HCT116 (cell line): ENCODE measurements around the gene BYSL. TPM values are rescaled to one million over a fixed set of nuclear protein-coding genes. Genes with fewer than 3 reads are reported as not detected.
A peak's percentile ranks its signal among the peaks of the same experiment; 100 is the strongest.

ENCODE experiments used
- ATAC-seq: fragments of 200-7000 bp; cut with Tn5 transposase; 2 replicates; pipeline ENCODE4 v1.9.1; 2020; ENCODE audit warnings: mild to moderate bottlenecking, moderate library complexity
- BruUV-seq: library from RNA; stranded (reverse); fragments of 400-500 nt; replicated peaks from 2 replicates; lab custom pipeline; 2021; lab: Mats Ljungman, UMichigan
- CTCF ChIA-PET: fragments of 300-600 bp; sonication (Branson Sonifier 250); formaldehyde crosslinking; loops from one replicate; lab custom pipeline; 2021; ENCODE audit warnings: antibody characterized with exemption; lab: Charles Lee
- POLR2A ChIA-PET: fragments of 300-600, 350-600 bp; sonication (Branson Sonifier 250); formaldehyde crosslinking; loops from one replicate; lab custom pipeline; 2021; ENCODE audit warnings: antibody characterized with exemption; lab: Charles Lee
- RAD21 ChIA-PET, 2 experiments: fragments of 300-600 bp; sonication (Branson Sonifier 250); formaldehyde crosslinking; loops; one replicate each; lab custom pipeline; 2023; ENCODE audit warnings: low total read pairs in 2 of 2; ENCODE audit not compliant: uncharacterized antibody in 2 of 2, unreplicated experiment in 2 of 2, low non-redundant PET in 1 of 2; lab: Charles Lee
- DNase-seq: peaks from one replicate; pipeline ENCODE4 v3.0.0-alpha.2; 2010; ENCODE audit warnings: low read depth, low spot score
- H2AFZ ChIP-seq: fragments of 200-600 bp; shearing (Covaris generic), sonication (generic); 2 replicates; pipeline ENCODE4 v1.6.1; 2017; ENCODE audit warnings: low read depth, mixed run types, mixed read lengths, antibody characterized with exemption, low read length; ENCODE audit not compliant: poor library complexity, severe bottlenecking
- H3K27ac ChIP-seq: 2 replicates; pipeline ENCODE4 v1.5.1; 2012; ENCODE audit warnings: low read depth, low read length
- H3K27me3 ChIP-seq: fragments of 200-600 bp; sonication (generic); 2 replicates; pipeline ENCODE4 v1.6.1; 2016; ENCODE audit warnings: mixed run types, low read length, mixed read lengths; ENCODE audit not compliant: insufficient read depth
- H3K36me3 ChIP-seq, 2 experiments: fragments of 200-500 bp in 1 of 2; fragments of 200-600 bp in 1 of 2; sonication (Bioruptor generic) in 1 of 2; sonication (generic) in 1 of 2; 2 replicates each; pipeline versions ENCODE4 v1.5.1 to v1.6.1; 2014 to 2016; ENCODE audit warnings: low read length in 2 of 2, inconsistent platforms in 1 of 2, mixed read lengths in 1 of 2, mixed run types in 1 of 2; ENCODE audit not compliant: insufficient read depth in 2 of 2, control insufficient read depth in 1 of 2
- H3K4me1 ChIP-seq, 2 experiments: fragments of 200-600 bp in 1 of 2; sonication (generic) in 1 of 2; 2 replicates each; pipeline versions ENCODE4 v1.5.1 to v1.6.1; 2012 to 2017; ENCODE audit warnings: low read length in 2 of 2, inconsistent platforms in 1 of 2, mild to moderate bottlenecking in 1 of 2, mixed read lengths in 1 of 2, mixed run types in 1 of 2, moderate library complexity in 1 of 2; ENCODE audit not compliant: insufficient read depth in 2 of 2, control insufficient read depth in 1 of 2
- H3K4me2 ChIP-seq: fragments of 200-600 bp; sonication (generic); 2 replicates; pipeline ENCODE4 v1.6.1; 2017; ENCODE audit warnings: mixed run types, low read length, mixed read lengths
- H3K4me3 ChIP-seq, 2 experiments: fragments of 200-600 bp in 1 of 2; sonication (generic) in 1 of 2; replicated peaks in 1 of 2; 2 replicates each; pipeline ENCODE4 v1.5.1; 2011 to 2016; ENCODE audit warnings: low read length in 2 of 2, control low read depth in 1 of 2, low read depth in 1 of 2, mild to moderate bottlenecking in 1 of 2, mixed read lengths in 1 of 2, mixed run types in 1 of 2
- H3K79me2 ChIP-seq: fragments of 200-600 bp; sonication (generic); 2 replicates; pipeline ENCODE4 v1.6.1; 2017; ENCODE audit warnings: mild to moderate bottlenecking, mixed run types, low read length, moderate library complexity, mixed read lengths; ENCODE audit not compliant: insufficient read depth
- H3K9ac ChIP-seq: fragments of 200-600 bp; sonication (generic); 2 replicates; pipeline ENCODE4 v1.6.1; 2016; ENCODE audit warnings: low read length, mixed read lengths
- H3K9me2 ChIP-seq: fragments of 200-600 bp; sonication (generic), shearing (Covaris generic); 2 replicates; pipeline ENCODE4 v1.6.1; 2017; ENCODE audit warnings: mixed run types, mild to moderate bottlenecking, moderate library complexity; ENCODE audit not compliant: insufficient read depth
- H3K9me3 ChIP-seq, 2 experiments: fragments of 200-500 bp in 1 of 2; fragments of 200-600 bp in 1 of 2; sonication (Bioruptor generic) in 1 of 2; sonication (generic) in 1 of 2; 2 replicates each; pipeline ENCODE4 v1.6.1; 2014 to 2017; ENCODE audit warnings: low read length in 2 of 2, mixed read lengths in 2 of 2, inconsistent platforms in 1 of 2, low read depth in 1 of 2, mild to moderate bottlenecking in 1 of 2, mixed run types in 1 of 2, moderate library complexity in 1 of 2; ENCODE audit not compliant: control insufficient read depth in 1 of 2, insufficient read depth in 1 of 2
- H4K20me1 ChIP-seq: fragments of 200-600 bp; sonication (generic), shearing (Covaris generic); 2 replicates; pipeline ENCODE4 v1.6.1; 2017; ENCODE audit warnings: mixed run types, mild to moderate bottlenecking, moderate library complexity; ENCODE audit not compliant: insufficient read depth
- ATF3 ChIP-seq: IDR thresholded peaks from 2 replicates; pipeline ENCODE4 v1.6.1; 2012
- CTCF ChIP-seq, 3 experiments: fragments of 200-600 bp in 1 of 3; sonication (generic) in 1 of 3; IDR thresholded peaks in 2 of 3; conservative IDR thresholded peaks in 1 of 3; 2 replicates each; pipeline ENCODE4 v1.5.1; 2012 to 2017; ENCODE audit warnings: low read depth in 2 of 3, low read length in 2 of 3, antibody characterized with exemption in 1 of 3, borderline replicate concordance in 1 of 3, control low read depth in 1 of 3, mild to moderate bottlenecking in 1 of 3, mixed read lengths in 1 of 3, mixed run types in 1 of 3, moderate library complexity in 1 of 3; ENCODE audit not compliant: insufficient read depth in 1 of 3
- EZH2phosphoT487 ChIP-seq: fragments of 200-600 bp; IDR thresholded peaks from 2 replicates; pipeline ENCODE4 v1.6.1; 2018; ENCODE audit warnings: antibody characterized with exemption, borderline replicate concordance
- FOSL1 ChIP-seq: IDR thresholded peaks from 2 replicates; pipeline ENCODE4 v1.6.1; 2012; ENCODE audit warnings: low read depth
- MAX ChIP-seq: IDR thresholded peaks from 2 replicates; pipeline ENCODE4 v1.6.1; 2012
- POLR2AphosphoS5 ChIP-seq: IDR thresholded peaks from 2 replicates; pipeline ENCODE4 v1.6.1; 2011; ENCODE audit warnings: mild to moderate bottlenecking, low read depth, low read length, moderate library complexity
- RAD21 ChIP-seq: IDR thresholded peaks from 2 replicates; pipeline ENCODE4 v1.6.1; 2012; ENCODE audit warnings: low read depth, mild to moderate bottlenecking
- SIN3A ChIP-seq: IDR thresholded peaks from 2 replicates; pipeline ENCODE4 v1.6.1; 2012; ENCODE audit warnings: low read depth
- TCF7L2 ChIP-seq: IDR thresholded peaks from 2 replicates; pipeline ENCODE4 v1.7.0; 2011; ENCODE audit warnings: borderline replicate concordance, inconsistent platforms; ENCODE audit not compliant: insufficient read depth, insufficient read length; ENCODE audit errors: extremely low read depth
- intact Hi-C: fragments of 100-400 bp; cut with micrococcal nuclease; formaldehyde crosslinking; loops from 2 replicates; pipeline ENCODE4 v1.10.0; 2022
- total RNA-seq: library from RNA; stranded (reverse); gene quantifications from one replicate; pipeline ENCODE4 v1.2.1, GENCODE V29; 2021; ENCODE audit not compliant: unreplicated experiment

BYSL gene
- total RNA-seq, 1 experiment from 2014 or later, result 55.7 TPM

DNA sequence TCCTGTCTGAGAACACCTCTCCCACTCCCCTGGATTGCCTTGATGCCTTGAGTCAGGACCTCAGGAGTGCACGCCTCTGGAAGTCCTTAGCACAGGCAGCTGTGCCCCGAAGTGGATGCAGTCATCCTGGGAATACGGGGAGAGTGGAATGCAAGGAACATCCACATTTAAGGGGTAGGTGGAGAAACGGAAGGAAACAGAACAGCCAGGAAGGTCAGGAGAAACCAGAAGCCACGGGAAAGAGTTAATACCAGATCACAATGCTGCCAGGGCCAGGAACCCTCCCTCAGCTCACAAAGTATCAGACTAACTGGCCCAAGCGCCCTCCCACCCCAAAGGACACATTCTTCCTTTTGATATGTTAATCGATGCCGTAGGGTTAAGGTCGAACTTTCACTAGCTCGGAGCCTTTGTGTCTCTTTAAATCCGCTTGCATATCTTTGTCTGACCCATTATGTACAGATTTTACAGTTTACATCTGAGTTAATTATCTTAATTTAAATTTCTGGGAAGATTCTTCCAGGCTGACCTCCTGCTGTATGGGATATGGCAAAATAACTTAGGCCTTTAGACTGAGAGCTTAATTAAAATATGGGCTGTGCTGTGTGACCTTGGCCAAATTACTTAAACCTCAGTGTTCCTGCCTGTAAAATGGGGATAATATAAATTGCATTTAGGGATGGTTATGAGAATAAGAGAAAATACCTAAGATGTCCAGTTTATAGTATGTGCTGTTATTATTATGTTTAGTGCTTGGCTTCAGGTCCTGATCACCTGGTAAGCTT lies 44.3 kb downstream of the BYSL start:
- Histone ChIP-seq H3K79me2 (no peaks in the 10 kb centered on the region), H3K27ac (no peak overlapping the region), H3K4me1 (peaks cover 24 to 42% of the 10 kb centered on the region in 2 experiments), H3K9me2 (no peaks in the 10 kb centered on the region), H3K36me3 (no peaks in the 10 kb centered on the region), H3K4me3 (no peak overlapping the region), H3K27me3 (no peaks in the 10 kb centered on the region), H4K20me1 (no peaks in the 10 kb centered on the region), H3K9ac (no peak overlapping the region), H3K9me3 (no peaks in the 10 kb centered on the region), H3K4me2 (peak overlapping the region; percentile 59; the same call in 1 of the 2 replicates), H2AFZ (no peak overlapping the region)
- DNase-seq (no peak), ATAC-seq (no peak)
- no TSS peak for BruUV-seq
- POLR2A ChIA-PET, result interaction anchor here (0.7 kb wide), 1 partner anchor 45 kb away, joined by 6 read pairs; no protein-coding TSS in a partner anchor
- CTCF ChIA-PET, result interaction anchor here (1.5 kb wide), 1 partner anchor 45 kb away, joined by 4 read pairs; the partner anchor contains the start of genes BYSL and MED20
- RAD21 ChIA-PET, result no interaction called here
- TF ChIP-seq RAD21 (no peak), POLR2AphosphoS5 (no peak), FOSL1 (no peak), ATF3 (no peak), TCF7L2 (no peak), EZH2phosphoT487 (no peak), MAX (no peak), SIN3A (no peak), CTCF (IDR thresholded peaks at IDR 0.05 in 2 of 3, conservative IDR thresholded peaks at IDR 0.05 in 1 of 3; ENCODE audit: borderline replicate concordance in 1 of 3, insufficient read depth in 1 of 3, low read depth in 2 of 3, low read length in 2 of 3) (no peak)
- intact Hi-C loops, result no loop called here
